CD4-positive, alpha-beta T cell treated with Interferon alpha-2 for 1 hour (primary cell): ENCODE measurements around the gene RNF11.

ENCODE experiments used
- DNase-seq, 2 donors: peaks; one replicate each; pipeline ENCODE4 v3.0.0-alpha.2; 2020 to 2022

The RNF11 gene

DNA sequence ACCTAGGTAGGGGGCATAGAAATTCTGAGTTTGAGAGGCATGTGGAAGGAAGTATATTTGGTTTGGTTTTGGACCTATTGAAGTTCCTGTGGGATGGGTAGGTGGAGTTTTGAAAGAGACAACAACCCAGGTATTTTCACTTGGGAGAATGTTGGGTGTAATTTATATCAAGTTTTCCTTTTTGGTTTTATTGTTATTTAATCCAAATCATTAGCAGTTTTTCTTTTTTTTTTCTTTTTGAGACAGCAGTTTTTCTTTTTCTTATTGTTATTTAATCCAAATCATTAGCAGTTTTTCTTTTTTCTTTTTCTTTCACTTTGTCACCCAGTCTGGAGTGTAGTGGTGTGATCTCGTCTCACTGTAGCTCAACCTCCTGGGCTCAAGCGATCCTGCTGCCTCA is 30.1 kb downstream of the RNF11 start:
- no peak for DNase-seq

DNA sequence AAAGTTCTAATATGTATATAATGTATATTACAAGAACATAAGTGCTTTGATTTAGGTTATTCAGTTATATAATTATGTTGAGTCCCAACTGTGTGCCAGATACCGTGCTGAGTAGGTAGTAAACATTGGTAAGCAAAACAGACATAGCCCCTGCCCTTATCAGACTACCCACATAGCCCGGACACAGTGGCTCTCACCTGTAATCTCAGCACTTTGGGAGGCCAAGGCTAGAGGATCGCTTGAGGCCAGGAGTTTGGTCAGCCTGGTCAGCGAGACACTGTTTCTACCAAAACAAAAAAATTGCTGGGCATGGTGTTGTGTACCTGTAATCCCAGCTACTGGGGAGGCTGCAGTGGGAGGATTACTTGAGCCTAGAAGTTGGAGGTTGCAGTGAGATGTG is 30.7 kb downstream of the RNF11 start:
- no peak for DNase-seq

DNA sequence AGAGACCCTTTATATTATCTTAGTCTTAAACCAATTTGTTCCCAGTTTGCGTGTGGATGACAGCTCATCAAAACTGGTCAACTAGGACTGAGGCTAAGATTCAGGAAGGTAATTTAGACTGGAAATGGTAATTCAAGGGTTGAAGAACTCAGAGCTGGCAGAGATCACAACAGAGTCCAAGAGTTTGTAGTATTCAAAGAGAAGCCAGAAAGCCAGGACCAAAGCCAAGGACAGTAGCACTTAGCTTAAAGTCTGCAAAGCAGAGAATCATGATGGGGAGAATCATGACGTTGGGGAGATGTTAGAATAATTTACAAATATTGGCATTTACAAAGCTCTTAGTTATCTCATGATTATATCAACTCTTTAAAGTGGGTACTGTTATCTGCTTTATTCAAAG is 32.6 kb downstream of the RNF11 start:
- DNase-seq: no peak

DNA sequence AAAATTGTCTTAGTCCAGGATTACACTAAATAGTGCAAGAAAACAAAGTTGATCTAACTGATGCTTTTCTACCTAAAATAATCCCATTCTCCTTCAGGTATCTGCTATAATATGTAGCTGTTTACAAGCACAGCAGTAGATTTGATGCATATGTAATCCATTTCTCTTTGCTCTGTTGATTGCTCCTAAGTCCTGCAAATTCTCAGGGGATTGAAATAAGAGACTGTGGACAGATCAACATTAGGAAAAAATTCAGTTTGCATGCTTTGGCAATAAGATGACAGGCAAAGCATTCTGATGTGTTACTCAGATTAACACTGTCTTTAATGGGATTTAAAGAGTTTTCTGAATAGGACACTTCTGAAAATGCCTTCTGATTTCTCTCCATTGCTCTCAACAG is 34.7 kb downstream of the RNF11 start:
- no peak for DNase-seq

DNA sequence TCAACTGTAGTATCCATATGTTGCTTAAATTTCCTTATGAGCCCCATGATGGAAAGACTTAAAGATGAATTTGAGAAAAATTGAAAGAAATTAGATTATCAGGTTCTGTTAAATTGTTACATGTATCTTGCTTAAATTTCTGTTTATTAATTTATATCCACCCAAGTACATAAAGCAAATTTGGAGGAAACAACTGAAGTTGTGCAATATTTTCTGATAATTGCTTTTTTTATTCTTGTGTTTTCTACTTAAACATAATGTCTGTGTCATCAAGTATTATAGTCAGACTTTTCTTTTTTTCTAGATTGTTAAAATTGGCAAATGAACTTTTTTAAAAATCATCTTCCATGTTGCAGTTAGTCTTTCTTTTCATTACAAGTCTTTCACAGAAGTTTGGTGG is 36.8 kb downstream of the RNF11 start:
- DNase-seq: no peak

DNA sequence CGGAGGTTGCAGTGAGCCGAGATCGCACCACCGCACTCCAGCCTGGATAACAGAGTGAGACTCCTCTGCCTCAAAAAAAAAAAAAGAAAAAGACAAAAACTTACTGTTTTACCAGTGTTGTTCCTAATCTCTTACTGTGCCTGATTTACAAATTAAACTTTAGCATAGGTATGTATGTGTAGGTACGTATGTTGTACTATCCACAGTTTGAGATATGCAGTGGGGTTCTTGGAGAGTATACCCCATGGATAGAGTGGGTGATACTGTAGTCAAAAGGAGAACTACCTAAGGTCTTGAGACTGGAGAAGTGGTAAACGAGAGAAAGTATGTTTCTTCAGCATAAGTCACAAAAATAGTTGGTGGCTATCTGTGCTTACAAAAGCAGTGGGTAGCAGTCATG is 38.6 kb downstream of the RNF11 start:
- no peak for DNase-seq

DNA sequence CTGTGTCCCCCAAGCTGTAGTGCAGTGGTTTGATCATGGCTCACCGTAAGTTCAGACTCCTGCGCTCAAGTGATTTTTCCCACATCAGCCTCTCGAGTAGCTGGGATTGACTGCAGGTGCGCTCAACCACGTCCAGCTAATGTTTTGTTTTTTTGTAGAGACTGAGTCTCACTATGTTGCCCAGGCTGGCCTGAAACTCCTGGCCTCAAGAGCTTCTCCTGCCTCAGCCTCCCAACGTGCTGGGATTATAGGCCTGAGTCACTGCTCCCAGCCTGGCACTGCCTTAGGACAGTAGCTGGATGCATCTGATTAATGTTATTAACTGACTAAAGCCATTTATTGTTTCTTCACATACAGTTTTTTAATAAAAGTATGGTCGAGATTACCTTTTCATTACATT is 40.2 kb downstream of the RNF11 start:
- no peak for DNase-seq

DNA sequence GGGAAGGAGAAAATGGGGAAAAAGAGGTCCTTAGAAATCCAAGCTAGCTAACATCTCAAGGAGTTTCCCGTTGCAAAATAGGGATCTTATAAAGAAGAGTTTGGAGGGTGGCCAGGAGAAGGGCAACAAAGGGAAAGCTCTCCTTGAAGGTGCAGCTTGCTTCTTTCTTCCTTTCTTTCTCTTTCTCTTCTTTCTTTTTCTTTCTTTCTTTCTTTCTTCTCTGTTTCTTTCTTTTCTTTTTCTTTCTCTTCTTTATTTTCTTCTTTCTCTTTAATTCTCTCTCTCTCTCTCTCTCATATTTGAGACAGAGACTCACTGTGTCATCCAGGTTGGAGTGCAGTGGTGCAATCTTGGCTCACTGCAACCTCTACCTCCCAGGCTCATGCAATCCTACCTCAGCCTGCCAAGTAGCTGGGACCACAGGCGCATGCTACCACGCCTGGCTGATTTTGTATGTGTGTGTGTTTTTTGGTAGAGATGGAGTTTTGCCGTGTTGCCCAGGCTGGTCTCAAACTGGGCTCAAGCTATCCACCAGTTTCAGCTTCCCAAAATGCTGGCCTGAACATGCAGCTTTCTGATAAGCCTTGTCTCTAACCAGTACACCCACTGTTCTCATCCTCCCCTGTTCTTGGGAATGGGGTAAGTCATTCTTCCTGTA is 44.4 kb downstream of the RNF11 start:
- no peak for DNase-seq

DNA sequence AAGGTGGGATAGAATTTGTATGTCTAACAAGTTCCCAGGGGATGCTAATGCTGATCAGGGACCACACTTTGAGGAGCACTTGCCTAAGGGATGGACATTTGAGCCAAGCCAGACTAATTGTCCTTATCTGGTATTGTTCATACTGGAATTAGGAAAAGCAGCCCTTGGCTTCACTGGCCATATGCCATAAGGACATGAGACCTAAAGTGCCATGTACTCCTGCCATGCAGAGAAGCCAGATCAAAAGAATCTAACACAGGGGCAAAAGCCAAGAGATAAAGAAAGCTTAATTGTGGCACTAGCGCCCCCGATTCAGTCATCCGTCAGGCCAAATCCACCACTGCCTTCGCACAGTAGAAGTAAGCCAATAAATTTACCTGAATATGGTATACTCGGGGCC is 45.7 kb downstream of the RNF11 start:
- no peak for DNase-seq

DNA sequence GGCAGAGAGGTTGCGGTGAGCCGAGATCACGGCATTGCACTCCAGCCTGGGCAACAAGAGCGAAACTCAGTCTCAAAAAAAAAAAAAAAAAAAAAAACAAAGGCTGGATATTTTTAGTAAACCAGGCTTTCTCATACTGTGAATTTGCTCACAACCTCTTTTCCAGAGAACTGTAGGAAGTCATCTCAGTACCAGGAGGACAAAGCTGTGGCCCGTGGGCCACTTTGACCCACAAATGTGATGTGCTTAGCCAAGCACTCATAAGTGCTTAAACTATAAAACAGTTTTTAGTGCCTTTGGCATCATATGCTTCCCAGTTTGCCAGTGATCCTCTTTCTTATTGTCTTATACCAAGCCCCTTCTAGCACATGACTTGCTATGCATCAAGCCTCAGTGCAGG is 46.5 kb downstream of the RNF11 start:
- no peak for DNase-seq

DNA sequence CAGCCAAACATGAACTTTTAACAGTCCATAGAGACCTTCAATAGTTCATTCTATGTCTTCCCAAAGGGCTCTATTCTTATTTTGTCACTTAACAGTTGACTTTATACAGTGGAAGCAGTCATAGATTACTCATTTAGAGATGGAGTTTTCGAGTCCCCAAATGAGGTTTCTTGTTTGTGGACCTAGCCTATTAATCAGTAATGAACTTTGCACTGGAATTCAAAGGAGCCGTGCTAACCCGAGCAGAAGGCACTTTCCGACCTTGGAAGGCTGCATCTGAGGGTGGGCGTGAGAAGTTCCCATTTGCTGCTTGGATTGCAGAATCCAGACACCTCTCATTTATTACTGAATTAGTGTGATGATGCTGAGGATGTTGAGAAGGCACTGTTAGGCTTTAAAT is 47.9 kb downstream of the RNF11 start:
- DNase-seq: no peak

DNA sequence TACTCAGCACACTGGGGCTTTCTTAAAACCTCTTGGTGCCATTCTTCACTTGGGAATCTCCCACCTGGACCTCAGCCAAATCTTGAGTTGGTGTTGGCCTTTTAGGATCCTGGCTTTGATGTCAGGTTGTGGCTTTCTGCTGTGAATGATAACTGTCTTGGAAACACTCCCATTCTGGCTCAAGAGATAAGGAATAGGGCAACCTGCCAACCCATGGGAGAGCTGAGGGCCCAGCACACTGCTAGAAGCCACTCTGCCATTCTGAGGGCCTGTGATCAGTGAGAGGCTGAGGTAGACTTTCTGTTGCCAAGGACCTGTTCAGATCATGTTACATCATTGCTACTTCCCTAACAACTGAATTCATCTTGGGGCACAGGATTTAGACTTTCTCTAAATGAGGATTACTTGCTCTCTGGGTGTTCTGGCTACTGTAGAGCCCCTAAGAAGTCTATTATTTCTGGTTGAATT is 48.4 kb downstream of the RNF11 start:
- no peak for DNase-seq

DNA sequence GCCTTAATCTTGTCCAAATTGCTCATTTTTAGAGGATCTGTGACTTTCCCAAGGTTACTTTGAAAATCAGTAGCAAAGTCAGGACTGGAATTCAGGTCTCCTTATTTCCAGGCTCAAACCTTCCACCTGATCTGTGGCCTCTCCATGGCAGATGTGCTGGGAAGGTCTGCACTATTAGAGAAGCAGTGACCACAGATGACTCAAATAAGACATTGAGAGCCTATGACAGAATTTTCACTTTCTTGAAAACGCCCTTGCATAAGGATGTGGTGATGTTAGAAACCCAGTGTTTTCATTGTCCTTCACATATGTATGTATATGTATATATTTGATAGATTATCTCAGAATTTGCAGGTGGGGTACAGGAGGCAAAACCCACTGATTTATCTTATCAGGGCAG is 49.0 kb downstream of the RNF11 start:
- no peak for DNase-seq

DNA sequence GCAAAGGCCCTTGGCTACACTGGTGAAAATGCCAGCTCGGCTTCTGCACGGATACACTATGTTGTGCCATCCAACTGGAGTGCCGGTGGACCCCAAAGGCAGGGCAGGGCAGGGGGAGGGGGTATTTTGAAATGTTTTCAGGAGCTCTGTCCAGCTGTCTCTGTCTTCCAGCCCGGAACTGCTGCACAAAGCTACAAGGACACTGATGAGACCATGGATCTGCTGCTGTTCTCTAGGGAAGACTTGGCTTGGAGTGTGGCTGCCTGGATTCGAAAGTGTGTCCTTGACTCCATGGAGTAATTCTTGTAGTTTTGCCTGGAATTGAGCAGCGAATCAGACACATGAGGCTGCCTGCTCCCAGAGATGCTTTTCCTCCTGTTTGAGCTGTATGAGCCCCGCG is 51.9 kb downstream of the RNF11 start:
- DNase-seq: no peak

DNA sequence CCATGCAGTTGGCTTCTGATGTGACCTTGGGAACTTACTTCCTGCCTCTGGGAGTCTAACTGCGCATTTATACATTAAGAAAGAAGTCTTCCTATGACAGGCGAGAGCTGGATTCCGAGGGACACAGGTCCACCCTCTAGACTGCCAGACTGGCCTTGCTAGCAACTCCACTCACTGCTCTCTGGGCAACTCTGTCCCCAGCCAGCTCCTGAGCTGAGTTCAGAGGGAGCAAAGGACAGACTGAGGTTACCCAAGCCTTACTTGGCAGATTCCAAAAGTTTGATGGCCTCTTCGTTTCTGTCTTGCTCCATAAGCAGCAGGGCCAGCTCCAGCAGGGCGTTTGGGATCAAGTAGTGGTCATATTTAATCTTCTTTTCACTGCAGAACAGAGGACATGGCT is 52.5 kb downstream of the RNF11 start:
- DNase-seq: no peak

DNA sequence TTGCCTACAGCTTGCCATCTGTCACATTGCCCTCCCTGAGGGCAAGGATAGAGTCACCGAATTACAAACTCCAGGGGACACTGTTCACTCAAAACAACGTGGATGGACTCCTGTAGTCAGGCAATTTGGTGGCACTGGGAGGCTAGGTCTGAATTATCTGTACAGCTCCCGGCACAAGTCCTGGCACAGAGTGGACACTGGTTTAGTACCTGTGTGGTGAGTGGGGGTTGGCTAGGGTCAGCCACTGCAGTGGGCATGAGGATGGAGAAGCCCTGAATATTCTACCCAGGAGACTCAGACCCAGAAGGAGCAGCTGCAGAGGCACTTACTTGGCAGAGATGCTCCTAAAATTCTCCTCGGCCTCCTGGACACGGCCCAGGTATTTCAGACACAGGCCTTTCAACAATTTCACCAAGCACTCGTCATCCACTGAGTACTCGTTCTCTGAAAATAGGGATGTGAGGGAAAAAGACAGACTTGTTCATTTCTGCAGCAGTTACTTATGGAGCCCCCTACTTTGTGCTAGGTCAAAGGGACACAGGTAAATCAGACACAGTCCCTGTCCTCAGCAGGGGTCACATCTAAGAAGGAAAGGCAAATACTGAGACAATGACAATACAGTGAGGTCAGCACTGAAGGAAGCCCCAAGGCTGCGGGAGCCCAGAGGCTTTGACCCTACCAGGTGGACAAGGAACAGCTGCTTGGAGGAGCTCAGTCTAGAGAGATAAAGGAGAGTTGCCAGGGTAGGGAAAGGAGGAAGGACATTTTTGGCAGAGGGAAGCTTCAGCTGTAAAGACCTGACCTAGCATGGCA is 53.8 kb downstream of the RNF11 start:
- DNase-seq: no peak

DNA sequence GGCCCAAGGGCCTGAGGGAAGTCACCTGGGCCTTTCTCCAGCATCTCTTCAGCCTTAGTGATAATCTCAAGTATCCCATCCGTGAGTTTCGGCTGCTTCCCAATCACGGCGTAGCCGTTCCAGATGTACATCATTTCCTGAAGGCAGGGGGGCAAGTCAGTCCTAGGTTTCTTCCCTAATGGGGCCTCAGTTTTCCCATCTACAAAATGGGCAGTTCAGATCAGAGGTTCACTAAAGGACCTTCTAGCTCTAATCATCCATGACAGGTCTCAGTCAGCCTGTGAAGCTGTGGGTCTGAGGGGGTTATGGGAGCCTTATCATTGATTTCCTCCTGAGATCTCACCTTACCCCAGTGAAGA is 54.4 kb downstream of the RNF11 start:
- DNase-seq: no peak

DNA sequence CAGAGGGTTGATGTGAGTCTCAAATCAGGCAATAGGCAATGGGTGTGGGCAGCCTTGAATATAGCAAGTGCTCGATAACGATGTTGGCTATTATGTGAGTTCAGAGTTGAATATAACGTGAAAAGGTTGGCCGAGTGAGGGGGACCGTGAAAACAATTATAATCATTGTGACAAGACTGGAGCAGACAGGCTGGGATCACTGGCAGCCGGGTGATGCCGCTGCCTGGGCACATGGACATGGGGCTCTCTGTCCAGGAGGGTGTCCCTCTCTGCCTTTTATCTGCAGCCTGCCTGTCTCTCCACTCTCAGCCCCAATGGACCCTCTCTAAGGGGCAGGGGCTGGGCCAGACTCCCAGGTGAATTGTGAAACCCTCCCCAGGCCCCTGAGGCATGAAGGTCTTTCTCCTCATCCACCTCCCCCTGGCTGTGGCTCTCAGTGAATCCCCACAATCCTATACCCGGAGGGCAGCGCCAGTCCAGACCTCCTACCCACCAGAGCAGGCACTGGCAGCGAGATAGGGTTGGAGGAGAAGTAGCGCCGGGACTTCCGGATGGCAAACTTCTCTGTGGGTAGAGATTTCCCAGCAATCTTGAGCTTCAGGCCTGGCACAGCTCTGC is 57.9 kb downstream of the RNF11 start:
- DNase-seq: no peak

DNA sequence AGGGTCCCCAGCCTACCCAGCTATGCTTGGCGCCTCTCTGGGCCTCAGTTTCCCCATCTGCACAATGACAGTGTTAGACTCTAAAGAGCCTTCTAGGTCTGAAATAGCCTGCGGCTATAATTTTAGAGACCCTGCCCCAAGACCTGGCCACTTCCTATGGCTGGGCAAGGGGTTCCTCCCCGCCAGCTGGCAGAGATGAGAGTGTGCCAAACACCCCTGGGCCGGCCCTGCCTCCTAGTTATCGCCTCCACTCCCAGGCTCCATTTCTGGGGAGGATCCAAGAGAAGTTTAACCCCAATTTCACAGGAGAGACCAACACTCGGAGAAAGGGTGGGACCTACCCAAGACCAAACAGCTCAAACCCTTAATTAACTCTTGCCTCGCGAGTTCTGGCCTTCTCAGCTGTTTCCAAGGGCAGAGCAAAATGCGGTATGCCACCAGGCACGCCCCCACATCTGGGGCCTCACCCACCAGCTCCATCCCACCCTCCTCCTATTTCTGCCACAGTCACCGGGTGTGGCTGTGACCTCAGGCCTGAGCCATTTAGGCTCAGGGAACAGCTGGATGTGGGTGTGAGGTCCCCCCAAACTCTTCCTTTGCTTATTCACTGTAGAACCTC is 58.6 kb downstream of the RNF11 start:
- no peak for DNase-seq

DNA sequence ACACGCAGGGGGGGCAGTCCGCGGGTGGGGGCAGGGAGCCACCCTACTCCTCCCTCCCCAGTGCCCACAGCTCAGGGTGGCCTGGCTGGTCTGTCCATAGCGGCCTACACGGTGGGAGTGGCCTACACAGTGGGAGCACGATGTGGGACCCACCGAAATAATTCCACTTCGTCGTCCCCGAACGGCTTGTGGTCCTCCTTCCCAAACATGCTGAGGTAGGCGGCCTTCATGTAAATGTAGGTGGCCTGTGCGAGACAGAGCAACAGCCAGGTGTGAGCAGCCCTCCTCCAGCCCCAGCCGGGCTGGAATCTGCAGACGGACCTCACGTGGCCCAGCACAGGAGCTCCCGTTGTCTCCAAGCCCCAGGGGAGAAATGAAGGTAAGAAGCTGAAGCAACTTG is 59.9 kb downstream of the RNF11 start:
- DNase-seq: no peak

DNA sequence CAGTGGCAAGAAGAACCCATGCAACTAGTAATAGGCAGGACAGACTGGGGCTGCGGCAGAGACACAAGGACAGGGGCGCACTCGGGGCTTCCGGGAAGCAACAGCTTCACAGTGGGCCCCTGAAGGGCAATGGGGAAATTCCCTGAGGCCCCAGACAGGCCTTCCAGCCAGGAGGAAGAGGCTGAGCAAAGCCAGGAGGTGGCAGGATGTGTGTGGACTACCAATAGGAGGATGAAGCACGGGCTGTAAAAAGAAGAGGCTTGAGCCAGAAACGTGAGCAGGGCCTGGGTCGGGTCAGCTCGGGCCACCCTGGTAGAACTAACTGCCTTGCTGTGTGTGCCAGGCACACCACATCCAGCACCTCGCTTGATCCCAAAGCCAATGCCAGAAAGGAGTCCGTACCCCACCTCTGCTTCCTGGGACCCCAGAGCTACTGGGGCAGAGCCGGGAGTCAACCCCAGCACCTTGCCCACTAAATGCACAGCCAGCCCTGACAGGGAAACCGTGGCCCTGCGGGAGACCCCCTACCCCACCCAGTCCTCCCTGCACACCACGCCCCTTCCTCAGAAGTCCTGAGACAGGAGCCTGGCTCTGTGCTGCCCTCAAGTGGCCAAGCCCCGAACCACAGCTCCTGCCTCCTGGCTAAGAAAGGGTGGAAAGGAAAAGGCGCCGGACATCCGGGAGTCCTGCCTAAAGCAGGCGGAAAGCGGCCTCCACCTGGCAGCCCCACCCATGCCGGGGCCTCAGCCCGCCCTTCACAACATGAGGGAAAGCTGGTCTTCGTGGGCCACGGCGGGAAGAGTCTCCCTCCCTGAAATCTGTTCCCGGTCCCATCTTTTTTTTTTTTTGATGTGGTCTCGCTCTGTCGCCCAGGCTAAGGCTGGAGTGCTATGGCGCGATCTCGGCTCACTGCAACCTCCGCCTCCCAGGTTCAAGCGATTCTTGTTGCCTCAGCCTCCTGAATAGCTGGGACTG is 60.6 kb downstream of the RNF11 start:
- DNase-seq: peak; percentile 61 to 70
